GM19193 (cell line): ENCODE results near the gene CNIH4.

Experiments used
- POLR2A ChIP-seq: IDR thresholded peaks from 4 replicates; pipeline ENCODE4 v1.6.1; 2011; ENCODE audit not compliant: insufficient read depth, insufficient read length; ENCODE audit errors: extremely low read depth

CNIH4 gene

DNA sequence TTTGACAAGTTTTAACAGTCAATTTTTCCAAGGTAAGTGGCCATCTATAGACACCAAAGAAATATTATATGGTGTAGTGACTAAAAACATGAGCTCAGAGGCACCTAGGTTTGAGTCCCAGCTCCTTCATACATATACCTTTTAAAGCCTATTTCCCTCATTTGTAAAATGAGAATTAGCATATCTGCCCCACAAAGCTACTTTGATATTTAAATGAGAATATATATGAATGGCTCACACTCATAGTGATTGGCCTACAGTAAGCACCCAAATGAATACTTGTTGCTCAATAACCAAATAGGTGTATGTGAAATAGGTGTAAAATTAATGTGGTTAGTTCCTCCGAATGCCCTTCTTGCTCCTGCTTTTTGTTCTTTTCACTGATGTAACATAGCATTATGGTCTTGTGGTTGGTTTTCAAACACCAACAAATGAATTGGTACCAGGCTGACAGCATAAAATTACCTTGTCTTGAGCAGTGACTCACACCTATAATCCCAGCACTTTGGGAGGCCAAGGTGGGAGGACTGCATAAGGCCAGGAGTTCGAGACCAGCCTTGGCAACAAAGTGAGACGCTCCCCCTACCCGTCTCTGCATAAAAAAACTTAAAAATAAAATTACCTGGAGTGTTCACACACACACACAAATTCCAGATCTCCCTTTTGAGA lies 25.3 kb downstream of the CNIH4 start:
- no peak for TF ChIP-seq POLR2A

DNA sequence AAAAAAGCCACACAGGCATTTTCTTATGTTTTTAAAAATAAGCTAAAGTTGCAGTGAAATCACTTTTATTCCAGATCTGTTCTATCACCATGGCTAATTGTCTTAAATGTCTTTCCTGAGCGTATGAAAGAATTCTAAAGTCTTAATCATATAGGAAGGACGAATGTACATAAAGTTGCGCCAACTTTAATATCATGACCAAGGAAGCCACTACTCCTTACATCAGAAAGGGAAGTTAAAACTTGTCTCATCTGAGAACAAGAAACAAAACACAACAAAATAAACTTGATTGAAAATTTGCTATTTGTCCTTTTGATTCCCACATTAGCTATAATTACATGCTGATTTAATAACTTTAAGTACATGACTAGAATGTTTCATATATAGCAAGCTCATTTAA lies 26.5 kb downstream of the CNIH4 start:
- no peak for TF ChIP-seq POLR2A

DNA sequence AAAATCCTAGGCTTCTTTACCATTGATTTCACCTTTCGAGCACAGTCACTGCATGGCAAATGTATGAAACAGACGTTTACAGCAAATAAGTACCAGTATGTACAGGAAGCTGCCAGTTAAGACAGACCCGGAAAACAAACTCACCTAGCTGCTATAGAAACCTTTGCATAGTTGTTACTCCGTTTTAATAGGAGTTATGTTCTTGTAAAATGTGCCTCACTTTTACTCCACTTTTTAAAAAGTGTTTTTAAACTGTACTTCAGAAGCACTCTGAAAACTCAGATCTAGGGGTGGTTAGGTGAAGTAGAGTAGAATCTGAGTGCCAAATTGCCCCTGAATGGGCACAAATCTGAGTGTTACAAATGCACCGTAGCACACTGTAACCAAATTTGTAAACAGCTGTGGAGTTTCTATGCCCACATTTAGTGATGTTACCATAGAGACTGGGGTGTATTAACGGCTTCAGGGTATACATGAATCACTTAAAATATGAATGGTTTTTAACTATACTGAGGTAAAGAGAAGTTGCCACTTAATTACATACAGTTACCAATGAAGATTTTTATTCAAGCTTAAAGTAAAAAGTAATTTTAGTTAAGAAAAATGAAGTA lies 30.7 kb downstream of the CNIH4 start:
- no peak for TF ChIP-seq POLR2A

GRCh38 chr1:224387943-224388342 lies 31.3 kb downstream of the CNIH4 start:
- TF ChIP-seq POLR2A, result no peak

GRCh38 chr1:224390517-224390916 lies 33.8 kb downstream of the CNIH4 start:
- no peak for TF ChIP-seq POLR2A

DNA sequence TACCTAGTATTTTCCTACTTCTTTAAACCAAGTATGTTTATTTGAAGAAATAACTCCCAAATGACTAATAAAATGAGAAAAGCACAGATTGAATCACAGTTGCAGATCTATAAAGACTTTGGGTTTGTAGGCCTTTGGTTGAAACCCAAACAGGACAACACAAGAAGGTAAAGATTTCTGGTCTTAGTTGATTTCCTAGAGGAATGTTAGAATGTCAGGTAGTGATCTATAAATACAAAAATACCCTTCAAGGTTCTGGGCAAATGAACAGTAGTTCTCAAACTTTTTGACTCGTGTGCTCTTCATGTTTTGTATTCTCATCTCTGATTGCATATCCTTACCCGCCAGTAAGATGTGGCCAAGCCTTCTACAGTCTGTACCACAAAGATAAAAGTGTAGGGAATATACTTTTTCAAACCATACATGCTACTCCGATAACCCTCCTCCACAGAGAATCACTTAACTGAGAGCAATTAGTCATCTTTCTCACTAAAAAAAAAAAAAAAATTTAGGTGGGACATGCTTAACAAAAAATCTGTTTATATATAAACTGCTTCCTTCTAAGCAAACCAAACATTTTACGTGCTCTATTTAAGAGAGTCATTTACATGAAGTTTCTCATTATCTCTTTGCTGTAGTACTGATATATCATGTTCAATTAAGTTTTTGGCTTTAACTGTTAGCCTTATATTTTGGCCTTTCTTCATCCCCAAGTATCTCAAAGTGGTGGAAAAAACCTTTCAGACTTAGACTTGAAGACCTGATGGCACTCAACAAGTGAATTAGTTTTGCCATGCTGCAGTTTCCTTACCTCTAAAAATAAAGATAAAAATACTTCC lies 36.0 kb downstream of the CNIH4 start:
- TF ChIP-seq POLR2A, result no peak

DNA sequence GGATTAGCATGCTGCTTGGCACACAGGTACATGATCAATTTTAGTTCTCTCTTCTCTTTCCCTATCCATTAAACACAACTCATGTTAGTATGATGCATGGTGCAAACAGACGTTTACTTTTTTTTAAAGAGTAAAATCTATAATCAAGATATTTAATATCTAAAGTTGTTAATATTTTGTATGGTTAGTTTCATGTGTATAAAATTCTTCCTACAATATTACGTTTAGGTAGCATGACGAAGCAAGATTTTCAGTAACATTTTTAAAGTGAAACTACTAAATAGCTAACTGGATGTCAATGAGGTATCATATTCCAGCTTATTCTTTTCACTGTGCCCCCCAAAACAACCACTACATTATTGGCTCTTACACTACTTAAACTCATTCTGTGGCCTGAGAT lies 36.6 kb downstream of the CNIH4 start:
- no peak for TF ChIP-seq POLR2A

DNA sequence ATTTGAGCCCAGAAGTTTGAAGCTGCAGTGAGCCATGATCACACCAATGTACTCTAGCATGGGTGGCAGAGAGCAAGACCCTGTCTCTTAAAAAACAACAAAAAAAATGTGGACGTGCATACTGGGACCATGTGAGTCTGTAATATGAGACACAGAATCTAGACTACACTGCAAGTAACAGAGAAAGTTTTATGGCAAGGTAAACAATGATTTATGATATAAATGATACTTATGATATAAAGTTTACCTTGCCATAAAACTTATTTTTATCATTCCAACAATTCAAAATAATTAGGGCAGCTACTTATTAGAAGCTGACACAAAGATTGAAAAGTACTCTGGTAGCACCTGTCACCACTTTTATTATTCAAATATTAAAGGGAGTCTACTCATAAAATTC lies 43.2 kb downstream of the CNIH4 start:
- TF ChIP-seq POLR2A, result no peak

DNA sequence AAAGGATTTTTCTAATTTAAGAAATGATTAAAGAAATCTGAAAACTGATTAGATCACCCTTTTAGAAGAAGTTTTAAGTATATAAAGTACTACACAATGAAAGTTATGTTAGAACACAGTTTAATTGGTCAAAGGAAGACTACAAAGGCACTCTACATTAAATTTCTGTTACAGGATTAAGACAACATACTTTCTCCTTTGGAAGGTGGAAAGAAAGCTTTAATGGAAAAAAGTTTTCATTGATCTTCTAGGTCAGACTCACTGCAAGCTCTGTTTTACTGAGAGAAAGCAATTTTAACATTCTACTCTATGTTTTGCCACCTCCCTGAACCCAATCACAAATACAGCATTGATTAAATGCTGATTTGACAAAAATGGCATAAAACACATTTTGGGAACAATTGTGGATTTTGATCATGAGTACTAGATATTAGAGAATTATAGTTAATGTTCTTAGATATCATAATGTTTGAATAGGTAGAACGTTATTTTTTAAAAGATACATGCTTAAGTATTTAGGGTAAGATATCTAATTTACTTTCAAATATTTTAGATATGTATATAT lies 45.9 kb downstream of the CNIH4 start:
- no peak for TF ChIP-seq POLR2A

GRCh38 chr1:224404916-224405603 lies 48.4 kb downstream of the CNIH4 start:
- TF ChIP-seq POLR2A, result no peak

DNA sequence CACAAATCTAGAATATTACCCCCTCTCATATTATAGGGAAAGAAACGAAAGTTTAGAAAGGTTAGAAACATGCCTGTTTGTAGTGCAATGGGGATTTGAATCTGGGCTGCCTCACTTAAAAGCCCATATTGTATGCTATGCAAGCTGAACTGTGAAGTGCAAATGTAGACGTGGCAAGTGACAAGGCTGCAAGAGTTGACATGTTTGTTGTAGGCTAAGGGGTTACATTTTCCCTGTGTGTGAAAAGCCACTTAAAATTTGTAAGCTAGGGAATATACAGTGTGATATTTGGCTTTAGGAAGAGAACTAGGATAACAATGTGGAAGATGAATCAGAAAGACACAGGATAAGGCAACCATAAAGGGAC lies 48.9 kb downstream of the CNIH4 start:
- no peak for TF ChIP-seq POLR2A

DNA sequence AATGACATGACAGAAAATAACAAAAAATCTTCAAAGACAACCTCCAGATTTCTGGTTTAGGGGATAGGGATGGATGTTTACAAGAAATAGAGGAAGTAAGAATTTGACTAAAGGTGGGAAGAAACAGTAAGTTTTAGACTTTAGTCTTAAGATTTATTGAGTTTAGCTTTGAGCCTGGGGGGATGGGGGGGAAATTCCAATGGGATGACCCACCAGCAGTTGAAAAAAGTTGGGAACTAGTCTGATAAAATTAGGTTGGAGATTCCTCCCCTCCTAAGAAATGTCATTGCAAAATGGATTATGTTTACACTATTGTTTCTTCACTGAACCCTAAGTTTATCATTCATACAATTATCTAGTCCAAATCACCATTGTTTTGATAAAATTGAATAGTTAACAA lies 49.5 kb downstream of the CNIH4 start:
- TF ChIP-seq POLR2A, result no peak

DNA sequence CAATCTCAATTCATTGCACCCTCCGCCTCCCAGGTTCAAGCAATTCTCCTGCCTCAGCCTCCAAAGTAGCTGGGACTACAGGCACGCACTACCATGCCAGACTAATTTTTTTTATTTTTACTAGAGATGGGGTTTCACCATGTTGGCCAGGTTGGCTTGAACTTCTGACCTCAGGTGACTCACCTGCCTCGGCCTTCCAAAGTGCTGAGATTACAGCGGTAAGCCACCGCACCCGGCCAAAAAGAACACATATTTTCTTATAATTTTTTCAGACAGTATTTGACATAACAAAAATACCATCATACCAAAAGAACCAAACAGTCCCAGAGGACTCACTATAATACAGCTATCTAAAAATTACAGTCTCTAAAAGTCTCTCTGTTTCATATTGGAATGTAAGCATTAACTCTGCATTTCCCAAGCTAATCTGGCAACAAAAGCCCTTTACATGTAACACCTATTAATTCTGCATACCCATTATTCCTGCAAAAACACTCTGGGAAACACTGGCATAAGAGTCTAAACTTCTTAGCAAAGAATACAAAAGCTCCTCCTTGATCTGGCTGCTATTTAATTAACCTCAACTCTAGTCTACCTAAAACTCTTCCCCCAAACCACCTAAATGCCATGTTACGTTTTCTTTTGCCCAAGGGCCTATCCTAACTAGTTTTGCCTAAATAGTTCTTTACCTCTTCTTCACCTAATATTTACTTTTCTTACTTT lies 51.1 kb downstream of the CNIH4 start:
- TF ChIP-seq POLR2A, result no peak

- no peak for TF ChIP-seq POLR2A
These were observed 51.6 kb downstream of the CNIH4 start for GRCh38 chr1:224408294-224408590.

- TF ChIP-seq POLR2A, result no peak
These were observed 55.1 kb downstream of the CNIH4 start for GRCh38 chr1:224411766-224412165.
